GM10266 (cell line): Measurements from ENCODE around the gene ABHD8.
A peak's percentile ranks its signal among the peaks of the same experiment; 100 is the strongest.

ENCODE experiments used
- DNase-seq: peaks from one replicate; pipeline ENCODE4 v3.0.0; 2012; ENCODE audit errors: extremely low spot score
- TF ChIP-seq, protein P1 (sequence below): IDR thresholded peaks from 2 replicates; pipeline ENCODE4 v1.5.1; 2012; ENCODE audit warnings: mild to moderate bottlenecking, low read depth; ENCODE audit not compliant: control insufficient read depth, insufficient read depth; ENCODE audit errors: missing control alignments

ABHD8 gene, protein sequence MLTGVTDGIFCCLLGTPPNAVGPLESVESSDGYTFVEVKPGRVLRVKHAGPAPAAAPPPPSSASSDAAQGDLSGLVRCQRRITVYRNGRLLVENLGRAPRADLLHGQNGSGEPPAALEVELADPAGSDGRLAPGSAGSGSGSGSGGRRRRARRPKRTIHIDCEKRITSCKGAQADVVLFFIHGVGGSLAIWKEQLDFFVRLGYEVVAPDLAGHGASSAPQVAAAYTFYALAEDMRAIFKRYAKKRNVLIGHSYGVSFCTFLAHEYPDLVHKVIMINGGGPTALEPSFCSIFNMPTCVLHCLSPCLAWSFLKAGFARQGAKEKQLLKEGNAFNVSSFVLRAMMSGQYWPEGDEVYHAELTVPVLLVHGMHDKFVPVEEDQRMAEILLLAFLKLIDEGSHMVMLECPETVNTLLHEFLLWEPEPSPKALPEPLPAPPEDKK

DNA sequence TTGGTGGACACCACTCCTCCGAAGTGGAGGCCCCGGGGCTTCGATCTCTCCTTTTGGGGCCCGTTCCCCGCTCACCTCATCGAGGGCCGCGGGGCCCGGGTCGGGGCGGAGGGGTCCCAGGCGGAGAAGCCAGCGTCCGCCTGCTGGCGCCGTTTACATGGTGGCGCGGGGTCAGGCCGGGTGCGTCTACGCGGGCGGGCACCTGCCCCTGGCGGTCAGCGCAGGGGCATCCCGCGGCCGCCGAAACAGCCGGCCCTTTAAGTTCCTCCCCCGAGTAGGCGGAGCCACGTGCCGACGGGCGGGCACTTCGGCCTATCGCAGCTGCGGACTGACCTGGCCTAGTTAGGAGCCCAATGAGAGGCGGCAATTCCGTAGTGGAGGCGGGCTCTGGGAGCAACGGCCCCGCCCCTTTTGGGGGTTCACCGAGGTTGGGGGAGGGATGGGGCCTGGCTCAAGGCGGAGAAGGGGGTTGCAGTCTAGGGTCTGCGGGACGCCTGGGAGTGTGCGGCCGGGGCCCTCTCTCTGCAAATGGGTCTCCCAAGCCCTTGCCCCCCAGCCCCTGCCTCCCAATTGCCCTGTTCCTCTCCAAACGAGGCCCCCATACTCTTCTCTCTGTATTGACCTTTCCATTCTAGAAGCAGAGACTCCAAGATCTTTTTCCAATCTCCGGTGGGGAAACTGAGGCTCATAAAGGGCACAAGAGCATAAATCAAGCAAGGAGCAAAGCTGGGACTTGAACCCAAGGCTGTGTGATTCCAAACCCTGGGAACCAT is at the start of gene ABHD8:
Gene ABHD8 (minus strand): TSS at position 259 of the 773 bp plus-strand sequence. CDS start 1,809 bp downstream, outside the sequence.
- TF ChIP-seq, protein P1, sequence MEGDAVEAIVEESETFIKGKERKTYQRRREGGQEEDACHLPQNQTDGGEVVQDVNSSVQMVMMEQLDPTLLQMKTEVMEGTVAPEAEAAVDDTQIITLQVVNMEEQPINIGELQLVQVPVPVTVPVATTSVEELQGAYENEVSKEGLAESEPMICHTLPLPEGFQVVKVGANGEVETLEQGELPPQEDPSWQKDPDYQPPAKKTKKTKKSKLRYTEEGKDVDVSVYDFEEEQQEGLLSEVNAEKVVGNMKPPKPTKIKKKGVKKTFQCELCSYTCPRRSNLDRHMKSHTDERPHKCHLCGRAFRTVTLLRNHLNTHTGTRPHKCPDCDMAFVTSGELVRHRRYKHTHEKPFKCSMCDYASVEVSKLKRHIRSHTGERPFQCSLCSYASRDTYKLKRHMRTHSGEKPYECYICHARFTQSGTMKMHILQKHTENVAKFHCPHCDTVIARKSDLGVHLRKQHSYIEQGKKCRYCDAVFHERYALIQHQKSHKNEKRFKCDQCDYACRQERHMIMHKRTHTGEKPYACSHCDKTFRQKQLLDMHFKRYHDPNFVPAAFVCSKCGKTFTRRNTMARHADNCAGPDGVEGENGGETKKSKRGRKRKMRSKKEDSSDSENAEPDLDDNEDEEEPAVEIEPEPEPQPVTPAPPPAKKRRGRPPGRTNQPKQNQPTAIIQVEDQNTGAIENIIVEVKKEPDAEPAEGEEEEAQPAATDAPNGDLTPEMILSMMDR: peak; percentile 43

DNA sequence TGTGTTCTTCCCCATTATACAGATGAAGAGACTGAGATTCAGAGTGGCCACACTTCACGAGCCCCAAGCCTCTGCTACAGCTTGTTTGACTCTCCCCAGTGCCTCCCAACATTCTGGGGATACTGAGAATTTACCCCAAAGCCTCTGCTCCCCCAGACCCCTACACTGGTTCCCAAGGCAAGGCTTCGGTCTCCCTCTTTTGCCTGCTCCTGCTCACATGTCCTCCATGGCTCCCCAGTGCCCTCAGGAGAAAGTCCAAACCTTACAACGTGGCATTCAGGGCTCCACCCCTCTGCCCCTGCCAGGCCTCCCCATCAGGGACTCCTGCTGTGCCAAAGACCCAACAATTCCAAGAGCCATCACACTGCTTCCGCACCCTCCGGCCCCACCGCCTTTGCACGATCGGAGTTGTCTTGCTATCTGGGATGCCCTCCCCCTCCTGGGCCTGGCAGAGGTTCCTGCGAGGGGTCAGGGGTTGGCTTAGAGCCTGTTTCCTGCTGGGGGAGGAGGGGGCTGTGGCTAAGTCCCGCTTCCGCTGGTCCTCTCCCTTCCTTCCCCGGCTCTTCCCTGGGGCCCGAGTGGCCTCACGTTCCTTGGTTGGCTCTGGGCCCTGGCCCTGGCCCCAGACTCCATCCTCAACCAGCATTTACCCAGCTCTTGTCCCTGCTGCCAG is 49.5 kb upstream of the ABHD8 start:
- no peak for DNase-seq
- TF ChIP-seq, protein P1: no peak

More for the DNA sequence above, at the start of gene ABHD8:
- DNase-seq: peak; percentile 98

DNA sequence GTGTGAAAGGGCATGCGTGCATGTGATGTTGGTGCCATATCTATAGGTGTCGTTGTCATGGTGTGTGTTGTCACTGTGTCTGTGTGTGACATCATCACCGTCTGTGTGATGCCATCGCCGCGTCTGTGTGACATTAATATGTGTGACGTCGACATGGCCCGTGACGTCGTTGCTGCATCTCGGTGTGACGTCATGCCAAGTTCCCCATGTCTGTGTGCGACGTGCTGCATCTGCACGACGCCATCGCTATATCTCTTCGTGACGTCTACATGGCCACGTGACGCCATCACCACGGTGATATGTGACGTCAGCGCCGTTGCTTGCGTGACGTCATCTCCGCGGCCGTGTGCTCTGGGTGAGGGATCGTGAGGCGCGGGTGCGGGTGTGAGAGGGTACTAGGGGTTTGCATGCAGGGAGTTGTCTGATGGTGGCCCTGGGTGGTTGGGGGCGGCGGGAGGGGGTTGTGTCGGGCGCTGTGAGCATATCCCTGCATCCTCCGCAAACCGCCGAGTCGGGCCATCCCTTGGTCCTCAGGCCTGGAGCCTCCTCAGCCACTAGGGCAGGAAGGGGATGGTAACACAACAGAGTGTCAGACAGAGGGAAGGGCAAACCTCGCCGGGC is 48.7 kb upstream of the ABHD8 start:
- TF ChIP-seq, protein P1: no peak
- DNase-seq: no peak

DNA sequence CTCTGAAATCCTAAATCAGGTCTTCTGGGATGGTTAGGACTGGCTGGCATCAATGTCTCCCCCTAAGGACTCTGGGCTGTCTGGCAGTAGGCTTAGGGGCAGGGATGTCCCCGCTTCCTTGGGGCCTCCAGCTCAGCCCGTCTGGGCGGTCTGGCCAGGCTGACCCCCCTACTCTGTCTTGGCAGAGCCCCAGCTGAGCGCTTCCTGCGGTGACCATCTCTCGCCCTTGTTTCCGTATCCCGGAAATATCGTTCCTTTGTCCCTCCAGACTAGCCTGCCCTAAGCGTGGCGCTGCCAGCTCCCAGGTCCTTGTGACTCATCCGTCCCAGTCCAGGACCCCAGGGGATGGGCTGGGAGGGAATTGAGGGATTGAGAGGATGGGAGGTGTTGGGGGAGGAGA is 45.5 kb upstream of the ABHD8 start:
- TF ChIP-seq, protein P1: no peak
- no peak for DNase-seq

DNA sequence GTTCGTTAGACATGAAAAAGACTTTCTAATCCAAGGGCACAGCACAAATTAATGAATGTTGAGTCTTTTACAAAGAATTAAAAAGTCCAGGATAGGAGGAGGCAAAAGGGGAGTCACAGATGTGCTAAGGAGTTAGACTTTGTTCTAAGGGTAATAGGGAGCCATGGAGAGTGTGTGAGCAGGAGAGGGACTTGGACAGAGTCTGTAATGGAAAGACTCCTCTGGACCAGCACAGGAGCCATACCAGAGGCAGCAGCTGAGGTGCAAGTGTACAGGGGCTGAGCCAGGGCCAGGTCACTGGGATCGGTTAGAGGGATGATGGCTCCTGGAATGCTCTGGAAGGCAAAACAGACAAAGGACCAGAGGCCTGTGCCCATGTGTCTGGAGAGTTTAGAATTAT is 44.7 kb upstream of the ABHD8 start:
- DNase-seq: no peak
- TF ChIP-seq, protein P1: no peak

DNA sequence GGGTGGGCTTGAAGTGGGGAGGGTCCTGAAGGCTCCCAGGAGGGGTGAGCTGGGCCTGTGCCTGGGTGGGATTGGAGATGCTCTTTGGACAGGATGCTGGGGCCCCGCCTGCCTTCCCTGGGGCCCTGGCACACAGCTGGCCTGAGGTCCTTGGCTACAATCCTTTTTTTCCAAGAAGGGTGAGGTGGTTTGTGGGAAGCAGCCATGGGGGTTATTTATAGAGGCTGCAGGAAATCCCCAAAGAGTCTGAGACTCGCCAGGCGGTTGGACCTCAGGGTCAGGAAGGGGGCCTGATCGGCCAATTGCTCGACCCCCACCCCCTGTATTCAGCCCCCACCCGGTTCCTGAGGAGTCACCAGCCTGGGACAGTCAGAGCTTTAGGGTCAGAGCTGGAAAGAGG is 44.1 kb upstream of the ABHD8 start:
- no peak for DNase-seq
- TF ChIP-seq, protein P1: no peak
